ENCODE data around the gene SIX1.

Gene SIX1

DNA sequence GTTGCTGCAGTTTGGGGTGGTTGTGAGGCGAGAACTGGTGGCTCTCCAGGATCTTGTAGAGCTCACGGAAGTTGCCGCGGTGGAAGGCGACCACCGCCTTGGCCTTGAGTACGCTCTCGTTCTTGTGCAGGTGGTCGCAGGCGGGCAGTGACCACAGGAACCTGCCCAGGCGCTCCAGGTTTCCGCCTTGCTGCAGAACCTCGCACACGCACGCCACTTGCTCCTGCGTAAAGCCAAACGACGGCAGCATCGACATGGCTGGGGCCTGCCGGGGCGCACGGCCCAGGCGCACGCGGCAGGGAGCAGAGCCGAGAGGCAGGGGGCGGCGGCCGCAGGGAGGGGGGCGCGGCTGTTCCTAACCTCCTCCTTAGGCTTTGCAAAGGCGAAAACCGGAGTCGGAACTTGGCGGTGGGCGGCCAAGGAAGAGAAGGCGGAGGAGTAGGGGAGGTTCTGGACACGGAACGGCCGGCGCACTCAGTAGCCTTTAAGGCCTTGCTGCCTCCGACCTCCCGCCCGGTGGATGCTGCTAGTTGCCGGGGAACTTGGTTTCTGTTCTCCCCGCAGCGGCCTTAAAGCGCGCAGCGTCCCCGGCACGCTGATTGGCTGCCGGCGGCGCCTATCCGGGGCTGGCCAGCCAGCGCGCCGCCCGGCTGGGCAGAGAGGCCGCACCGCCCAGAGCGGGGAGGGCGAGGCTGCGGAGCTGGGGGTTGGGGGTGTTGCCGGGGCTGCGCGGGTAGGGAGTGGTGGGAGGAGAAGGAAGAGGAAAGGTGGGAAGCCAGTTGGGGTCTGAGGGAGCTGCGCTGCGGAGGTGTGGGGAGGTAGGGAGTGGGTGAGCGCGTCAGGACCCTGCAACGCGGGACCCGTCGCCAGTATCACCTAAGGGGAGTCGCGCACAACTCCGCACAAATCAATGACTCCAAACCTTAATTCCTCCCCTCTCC, at the start of gene SIX1:
SIX1 (minus strand) TSS at position 544 of the 941 bp plus-strand sequence; CDS start at position 256, 288 bp downstream.
- DNase-seq (ENCODE audit: low read depth): no peak

DNA sequence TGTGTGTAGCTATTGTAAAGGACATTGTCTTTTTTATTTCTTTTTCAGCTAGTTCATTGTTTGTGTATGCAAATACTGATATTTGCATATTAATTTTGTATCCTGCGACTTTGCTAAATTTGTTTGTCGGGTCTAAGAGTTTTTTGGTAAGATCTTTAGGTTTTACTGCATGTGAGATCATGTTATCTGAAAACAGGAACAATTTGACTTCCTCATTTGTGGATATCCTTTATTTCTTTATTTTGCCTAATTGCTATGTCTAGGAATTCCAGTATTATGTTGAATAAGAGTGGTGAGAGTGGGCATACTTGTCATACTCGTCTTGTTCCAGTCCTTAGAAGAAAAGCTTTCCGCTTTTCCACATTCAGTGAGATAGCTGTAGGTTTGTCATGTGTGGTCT, 46.0 kb upstream of the SIX1 start:
- no peak for DNase-seq (ENCODE audit: low read depth)

DNA sequence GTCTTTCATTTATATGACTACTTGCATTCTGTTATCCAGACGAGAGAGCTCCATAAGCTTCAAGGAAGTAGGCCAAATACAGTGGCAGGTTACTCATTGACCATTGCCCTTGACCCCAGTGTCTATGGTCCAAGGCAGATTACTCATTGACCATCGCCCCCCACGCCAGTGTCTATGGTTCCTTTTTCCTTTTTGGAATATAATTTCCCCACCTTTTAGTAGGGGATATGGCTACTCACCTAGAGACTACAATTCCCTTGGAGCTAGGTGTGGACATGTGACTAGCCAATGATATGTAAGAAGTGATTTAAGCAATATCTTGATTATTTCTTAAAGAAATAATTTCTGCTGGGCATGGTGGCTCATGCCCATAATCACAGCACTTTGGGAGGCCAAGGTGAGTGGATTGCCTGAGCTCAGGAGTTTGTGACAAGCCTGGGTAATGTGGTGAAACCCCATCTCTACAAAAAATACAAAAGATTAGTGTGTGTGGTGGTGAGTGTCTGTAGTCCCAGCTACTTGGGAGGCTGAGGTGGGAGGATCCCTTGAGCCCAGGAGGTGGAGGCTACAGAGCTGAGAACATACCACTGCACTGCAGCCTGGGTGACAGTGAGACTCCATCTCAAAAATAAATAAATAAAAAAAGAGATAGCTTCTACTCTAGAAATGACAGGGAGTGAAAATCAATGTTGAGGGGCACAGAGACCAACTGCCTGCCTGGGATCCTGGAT, 42.3 kb upstream of the SIX1 start:
- no peak for DNase-seq (ENCODE audit: low read depth)

DNA sequence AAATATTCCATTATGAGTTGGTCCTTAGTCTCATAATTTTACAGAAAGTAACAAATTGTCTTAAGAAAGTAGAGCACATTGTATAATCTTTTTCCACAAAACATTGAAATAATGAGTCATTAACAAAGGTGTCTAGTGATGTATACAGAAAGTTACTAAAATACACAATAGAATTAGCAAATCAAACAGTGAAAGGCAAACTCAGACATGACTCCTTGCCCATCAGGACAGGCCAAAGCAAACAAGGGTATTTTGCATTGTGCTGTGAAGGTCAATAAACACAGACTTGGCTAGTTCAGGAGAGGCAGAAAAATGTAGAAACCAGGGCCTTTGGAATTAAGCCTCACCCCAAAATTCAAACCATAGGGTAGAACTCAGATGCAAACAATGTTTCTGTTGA, 37.6 kb upstream of the SIX1 start:
- no peak for DNase-seq (ENCODE audit: low read depth)

DNA sequence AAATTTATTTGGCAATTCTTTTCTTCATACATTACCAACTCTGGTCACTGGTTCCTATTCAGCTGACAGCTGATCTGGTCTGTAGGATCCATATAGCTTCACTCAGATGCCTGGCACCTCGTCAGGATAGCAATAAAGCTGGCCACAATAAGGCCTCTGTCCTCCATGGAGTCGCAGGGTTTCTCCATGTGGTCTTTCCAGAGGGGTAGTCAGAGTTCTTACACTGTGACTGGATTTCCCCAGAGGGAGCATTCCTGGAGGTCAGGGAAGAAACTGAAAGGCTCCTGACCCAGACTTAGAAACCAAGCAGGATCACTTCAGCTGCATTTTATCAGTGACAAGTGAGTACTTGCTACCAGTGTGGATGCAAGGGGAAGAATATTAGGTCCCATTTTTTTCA, 34.9 kb upstream of the SIX1 start:
- DNase-seq (ENCODE audit: low read depth): no peak

DNA sequence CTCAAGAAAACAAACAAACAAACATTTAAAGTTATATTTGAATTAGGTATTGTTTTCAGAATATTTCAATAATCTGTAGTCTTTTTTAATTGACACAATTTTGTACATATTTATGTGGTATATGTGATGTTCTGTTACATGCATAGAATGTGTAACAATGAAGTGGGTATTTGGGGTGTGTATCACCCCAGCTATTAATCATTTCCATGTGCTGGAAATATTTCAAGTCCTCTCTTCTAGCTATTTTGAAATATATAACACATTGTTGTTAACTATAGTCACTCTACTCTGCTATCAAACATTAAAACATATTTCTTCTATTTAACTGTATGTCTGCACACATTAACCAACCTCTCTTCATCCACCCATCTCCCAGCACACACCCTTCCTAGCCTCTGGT, 32.0 kb upstream of the SIX1 start:
- DNase-seq (ENCODE audit: low read depth): no peak

DNA sequence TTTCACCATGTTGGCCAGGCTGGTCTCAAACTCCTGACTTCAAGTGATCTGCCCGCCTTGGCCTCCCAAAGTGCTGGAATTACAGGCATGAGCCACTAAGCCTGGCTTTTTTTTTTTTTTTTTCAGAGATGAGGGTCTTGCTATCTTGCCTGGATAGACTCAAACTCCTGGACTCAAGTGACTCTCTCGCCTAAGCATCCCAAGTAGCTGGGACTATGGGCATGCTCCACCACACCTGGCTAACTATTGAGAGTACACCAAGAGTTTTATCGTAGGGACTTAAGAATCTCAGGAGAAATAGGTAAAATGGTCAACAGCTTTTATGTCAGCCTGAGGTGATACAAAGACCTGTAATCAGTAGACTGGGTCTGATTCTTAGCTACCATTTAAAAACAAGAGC, 31.2 kb upstream of the SIX1 start:
- no peak for DNase-seq (ENCODE audit: low read depth)

DNA sequence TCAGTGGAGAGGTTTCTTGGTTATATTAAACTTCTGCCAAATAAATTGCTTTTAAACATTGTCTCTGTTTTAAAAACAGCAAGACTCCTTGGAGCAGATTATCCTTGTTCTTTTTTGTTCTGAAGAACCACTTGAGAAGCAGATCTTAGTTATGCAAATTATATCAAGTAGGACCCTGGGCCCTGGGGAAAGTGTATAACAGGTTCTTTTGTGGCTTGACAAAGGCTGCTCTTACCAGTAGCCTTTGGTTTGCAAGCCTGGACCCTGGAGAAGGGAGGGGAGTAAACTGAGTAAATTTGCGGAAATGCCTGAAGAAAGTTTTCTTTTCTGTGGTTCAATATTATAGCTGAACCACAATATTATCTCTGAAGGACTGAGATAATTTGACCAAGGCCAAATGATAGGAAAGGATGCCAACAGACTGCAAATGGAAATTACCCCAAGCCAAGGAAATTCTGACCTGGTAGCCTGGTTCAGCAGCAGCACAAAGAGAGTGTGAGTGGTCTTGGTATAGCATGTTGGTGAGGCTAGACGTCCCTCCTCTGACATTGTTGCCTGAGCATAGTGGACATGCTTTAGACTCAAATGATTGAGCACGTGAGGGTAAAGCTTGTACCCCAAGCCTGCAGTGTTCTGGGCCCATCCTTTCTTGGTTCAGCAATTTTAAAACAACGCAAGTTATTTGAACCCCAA, 30.4 kb upstream of the SIX1 start:
- DNase-seq (ENCODE audit: low read depth): no peak

DNA sequence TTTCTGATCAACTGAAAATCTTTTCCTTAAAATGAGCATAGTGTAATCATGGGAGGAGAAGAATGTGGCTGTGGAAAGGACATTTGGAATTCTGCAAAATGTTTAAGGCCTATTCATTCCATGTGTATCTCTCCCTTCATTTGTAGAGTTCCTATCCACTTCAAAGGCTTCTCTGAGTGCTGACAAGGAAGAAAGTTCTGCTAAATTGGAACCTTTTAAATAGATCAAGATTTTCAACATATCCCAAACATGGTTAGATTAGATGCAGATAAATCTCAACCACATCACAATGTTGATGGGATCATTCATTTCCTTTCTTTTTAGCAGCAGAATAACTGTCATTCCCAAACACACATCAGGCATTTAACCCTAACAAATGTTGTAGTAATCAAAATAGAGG, 28.4 kb upstream of the SIX1 start:
- no peak for DNase-seq (ENCODE audit: low read depth)

DNA sequence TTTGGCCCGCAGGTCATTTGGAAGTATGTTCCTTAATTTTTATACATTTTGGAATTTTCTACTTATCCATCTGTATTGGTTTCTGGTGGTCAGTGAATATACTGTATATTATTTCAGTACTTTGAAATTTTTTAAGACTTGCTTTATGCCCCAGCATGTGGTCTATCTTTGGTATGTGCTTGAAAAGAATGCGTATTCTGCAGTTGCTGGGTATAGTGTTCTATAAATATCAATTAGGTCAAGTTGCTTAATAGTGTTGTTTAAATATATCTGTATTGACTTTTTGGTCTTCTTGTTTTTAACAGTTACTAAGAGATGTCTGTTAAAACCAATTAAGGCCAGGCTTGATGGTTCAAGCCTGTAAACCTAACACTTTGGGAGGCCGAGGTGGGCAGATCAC, 21.7 kb upstream of the SIX1 start:
- no peak for DNase-seq (ENCODE audit: low read depth)

DNA sequence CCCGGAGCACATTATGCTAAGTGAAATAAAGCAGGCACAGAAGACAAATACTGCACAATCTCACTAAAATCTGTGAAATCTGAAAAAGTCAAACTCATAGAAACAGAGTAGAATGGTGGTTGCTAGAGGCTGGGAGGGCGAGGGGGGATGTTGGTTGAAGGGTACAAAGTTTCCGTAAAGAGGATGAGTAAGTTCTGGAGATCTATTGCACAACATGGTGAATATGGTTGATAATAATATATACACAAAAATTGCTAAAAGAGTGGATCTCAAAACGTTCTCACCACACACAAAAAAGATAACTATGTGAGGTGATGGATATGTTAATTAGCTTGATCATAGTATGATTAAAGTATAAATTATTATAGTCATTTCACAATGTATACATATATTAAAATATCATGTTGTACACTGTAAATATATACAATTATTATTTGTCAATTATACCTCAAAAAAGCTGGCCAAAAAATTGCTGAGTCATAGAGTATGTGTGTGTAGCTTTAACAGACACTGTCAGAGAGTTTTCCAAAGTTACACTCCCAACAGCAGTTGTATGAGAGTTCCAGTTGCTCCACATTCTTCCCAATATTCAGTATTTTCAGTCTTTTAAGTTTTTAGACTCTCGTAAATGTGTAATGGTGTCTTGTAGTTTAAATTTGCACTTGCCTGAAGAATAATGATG, 19.3 kb upstream of the SIX1 start:
- no peak for DNase-seq (ENCODE audit: low read depth)

DNA sequence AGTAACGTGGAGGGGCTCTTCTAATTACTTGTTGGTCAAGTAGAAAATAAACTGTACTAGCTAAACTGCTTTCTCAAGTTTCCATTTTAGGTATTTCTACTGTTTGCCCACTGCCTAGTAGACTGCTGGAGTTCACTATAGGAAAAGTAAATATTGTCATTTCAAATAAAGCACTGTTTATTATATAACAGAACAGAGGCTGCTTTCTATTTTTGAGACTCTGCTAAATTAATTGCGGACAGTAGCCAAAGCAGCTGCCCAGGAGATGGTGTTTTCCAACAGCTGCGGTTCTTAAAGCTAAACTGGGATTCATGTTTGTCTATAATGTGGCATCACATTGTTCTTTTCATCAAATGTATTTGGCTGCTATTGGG, 15.9 kb upstream of the SIX1 start:
- no peak for DNase-seq (ENCODE audit: low read depth)

DNA sequence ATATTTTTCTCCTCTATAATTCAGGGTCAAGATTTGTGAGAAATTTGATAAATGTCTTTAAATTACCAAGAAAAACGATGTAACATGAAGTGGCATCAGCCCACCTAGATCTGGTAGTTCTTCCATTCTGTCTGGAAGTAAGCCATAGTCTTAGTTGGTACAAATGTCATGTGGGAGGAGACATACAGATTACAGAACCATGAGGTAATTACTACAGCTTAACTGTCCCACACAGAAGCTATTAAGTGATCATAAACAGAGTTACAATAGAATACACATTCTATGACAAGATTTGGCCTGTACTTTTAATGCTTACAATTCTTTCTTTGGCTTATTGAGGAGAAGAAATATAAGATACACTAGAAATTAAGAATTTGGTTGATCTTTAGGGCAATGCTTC, 13.7 kb upstream of the SIX1 start:
- no peak for DNase-seq (ENCODE audit: low read depth)

DNA sequence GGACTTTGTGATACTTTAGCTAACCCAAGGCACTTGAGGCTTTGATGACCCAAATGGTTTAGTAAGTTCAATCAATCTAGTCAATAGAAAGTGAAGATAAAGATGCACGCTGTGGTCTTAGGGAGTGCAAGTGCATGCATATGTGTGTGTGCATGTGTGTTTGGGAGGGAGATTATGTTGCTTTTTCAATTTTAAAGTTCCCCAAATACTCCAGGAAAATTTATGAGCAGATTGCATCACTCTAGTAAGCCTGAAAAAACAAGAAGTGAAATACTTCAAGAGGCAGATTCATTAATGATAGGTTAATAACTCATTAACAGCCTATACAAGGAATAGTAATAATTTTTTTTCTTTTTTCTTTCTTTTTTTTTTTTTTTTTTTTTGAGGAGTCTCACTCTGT, 12.4 kb upstream of the SIX1 start:
- no peak for DNase-seq (ENCODE audit: low read depth)

DNA sequence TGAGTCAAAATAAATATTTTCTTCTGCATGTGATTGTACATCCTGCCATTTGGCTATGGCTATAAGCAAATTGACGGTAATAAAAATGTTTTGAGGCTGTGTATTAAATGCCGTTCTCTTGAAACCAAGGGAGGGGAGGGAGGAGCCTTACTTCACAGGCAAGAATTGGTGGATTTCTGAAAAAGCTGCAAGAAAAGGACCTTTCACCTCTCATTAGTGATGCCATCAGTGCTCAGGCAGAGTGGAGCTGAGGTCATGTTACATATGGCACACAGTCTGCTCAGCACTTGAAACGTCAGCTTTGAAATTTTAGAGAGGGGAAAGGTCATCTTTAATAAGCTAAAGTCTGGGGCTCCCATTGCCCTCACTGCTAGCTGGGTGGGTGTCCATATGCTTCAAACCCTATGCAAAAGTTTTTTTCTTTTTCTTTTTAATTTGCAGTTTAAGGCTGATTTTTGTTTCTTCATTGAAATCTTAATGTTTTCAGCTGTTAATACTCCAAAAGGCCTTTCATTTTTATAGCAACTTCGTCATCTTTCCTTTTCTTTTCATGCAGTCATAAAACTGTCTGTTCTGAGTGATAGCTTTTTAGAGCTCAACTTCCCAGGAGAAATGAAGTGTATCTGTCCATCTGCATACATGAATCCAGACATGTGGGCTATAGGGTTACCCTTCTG, 9.8 kb upstream of the SIX1 start:
- DNase-seq (ENCODE audit: low read depth): no peak

DNA sequence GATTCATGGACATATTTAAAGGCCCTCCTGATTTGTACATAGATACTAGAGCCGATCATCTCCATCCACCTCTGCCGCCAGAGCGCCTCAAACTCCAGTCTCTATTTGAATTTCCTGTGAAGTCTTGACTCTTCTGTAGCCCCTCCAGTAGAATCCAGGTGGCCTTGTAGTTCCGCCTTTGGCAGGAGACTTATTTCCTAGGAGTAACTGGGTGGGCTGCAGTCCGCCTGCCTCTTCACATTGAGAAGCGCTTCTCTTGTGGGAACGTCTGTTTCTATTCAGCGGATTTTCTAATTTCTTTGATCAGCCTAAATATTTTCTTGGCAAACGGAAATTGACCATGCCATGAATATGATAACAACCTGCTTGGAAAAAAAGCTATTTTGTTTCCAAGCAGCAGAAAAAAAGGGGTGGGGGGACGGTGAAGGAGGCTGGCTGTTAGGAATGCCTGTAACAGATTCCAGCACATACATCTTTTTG, 9.0 kb upstream of the SIX1 start:
- no peak for DNase-seq (ENCODE audit: low read depth)

DNA sequence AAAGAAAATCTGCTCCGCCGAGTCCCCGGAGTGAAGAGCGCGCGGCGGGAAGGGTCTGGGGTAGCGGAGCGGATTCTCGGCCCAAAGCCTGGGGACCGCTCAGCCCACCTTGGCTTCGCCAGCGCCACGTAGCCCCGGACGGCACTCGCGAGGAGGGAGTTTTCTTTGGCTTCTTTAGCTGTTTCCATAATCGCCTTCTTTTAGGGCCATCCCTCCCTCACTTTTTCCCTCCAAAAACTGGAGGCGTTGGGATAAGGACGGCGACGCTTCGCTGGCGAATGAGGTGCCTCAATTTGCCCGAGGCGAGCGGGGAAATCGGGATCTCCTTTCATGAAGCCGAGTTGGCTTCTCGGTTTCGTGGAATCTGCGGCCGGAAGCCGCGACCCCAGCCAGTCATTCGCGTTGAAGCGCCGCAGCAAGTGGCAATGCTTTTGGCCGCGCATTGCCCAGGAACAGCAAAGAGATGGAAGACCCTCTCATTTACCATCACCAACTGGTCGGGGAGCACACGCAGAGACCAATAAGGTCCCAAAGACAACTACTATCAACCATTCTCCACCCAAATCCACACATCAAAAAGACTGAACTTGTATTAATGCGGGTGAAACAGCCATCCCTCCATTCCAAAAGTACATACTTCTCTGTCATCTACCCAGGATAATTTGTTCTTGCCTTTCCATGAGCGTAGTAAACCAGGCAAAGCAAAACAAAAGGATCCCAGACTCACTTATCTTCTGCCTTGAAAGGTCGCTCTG, 8.4 kb upstream of the SIX1 start:
- no peak for DNase-seq (ENCODE audit: low read depth)

DNA sequence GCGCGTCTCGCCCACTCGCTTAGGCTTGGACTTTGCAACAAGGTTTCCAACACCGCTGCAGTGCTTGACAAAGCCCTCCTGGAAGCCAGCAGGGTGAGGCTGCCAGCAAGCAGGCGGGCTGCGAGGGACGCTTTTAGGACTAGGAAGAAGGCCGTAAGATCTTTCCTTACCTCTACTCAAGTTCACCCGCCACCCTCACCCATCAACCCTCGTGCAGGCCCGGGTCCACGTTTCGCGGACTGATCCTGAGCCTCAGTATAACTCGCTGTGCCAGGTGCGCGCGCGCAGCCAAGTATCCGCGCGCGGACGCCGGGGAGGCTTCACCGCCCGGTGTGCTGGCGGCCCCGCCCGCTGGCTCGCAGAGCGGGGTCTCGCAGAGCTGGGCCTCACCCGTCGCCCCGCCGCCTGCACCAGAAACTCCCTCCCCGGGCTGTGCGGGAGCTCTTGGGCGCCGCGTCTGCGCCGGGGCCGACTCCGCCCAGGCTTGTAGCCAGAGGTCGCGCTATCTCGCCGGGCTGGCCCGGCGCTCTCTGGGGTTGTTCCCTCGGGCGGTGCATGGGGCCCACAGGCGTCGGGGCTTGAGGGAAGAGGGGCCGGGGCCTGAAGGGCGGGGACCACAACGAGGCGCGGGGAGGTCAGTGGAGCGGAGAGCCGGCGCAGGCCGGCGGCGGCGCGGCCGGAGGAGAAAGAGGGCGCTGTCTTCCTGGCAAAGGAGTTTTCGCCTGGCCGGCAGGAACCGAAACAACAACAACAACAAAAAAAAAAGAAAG, 7.6 kb upstream of the SIX1 start:
- DNase-seq (ENCODE audit: low read depth): no peak

DNA sequence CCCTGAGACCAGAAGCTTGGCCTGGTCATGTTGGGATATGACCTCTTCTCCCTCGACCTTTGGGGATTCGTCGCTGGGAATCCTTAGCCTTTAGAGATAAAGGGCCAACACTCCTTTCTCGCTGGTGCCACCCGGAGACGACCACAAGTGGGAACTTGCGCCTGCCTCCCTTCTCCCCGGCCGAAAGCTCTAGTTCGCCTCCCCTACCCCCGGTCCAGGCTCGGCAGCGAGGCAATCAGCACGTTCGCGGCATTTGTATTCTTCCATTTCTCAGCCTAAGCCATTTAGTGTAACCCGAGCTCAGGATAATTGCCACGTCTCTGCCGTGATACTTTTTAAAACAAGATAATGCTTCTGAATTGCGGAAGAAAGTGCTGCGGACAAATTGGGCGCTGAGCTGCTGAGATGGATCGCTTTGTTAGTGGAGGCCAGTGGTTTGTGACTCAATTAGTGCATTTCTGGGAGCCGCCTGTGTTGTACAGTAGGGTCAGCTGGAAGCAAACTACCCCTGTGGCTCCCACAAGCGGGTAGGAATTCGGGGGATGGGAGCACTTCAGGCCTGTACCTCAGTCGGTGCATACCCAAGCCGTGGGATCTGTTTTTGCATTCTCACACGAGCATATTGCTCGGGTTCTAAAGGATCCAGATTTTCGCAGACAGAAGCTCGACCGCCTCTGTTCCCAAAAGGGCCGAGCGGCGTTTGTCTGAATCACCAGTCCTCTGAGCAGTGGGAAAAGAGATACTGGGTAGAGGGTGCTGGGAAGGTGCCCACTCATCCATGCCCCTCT, 6.8 kb upstream of the SIX1 start:
- DNase-seq (ENCODE audit: low read depth): no peak
